HG03378 (cell line): ENCODE results near the gene ANKFN1.

ENCODE experiments used
- ATAC-seq: cut with Tn5 transposase; IDR thresholded peaks from one replicate; pipeline ENCODE4 v1.9.1; 2021; ENCODE audit warnings: mild to moderate bottlenecking, moderate library complexity; ENCODE audit not compliant: unreplicated experiment

ANKFN1 gene

DNA sequence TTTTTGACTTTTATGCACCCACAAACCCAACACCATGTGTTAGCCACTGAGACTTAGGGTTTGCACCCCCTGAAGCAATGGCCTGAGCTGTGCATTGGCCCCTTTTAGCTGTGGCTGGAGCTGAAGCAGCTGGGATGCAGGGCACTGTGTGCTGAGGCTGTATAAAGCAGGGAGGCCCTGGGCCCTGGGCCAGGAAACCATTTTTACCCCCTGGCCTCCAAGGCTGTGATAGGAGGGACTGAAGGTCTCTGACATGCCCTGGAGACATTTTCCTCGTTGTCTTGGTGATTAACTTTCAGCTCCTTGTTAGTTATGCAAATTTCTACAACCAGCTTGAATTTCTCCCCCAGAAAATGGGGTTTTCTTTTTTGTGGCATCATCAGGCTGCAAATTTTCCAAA lies 6.7 kb upstream of the ANKFN1 start:
- no peak for ATAC-seq

DNA sequence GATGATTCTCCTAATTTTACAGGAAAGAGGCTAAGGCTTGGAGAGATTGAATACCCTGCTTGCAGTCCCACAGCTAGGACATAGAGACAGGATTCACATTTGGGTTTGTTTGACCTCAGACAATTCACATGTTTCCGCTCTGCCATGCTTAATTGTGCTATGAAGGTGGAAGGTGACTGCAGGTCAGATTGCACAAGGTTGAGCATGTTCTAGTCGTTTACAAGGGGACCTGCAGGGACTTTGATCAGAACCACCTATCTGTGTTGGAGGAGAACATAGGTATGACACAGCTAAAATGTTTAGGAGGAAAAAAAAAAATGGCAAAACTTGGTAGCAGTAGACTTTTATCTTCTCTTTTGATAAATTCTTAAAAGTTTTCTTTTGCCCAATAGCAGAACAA lies 4.9 kb upstream of the ANKFN1 start:
- ATAC-seq, result no peak

DNA sequence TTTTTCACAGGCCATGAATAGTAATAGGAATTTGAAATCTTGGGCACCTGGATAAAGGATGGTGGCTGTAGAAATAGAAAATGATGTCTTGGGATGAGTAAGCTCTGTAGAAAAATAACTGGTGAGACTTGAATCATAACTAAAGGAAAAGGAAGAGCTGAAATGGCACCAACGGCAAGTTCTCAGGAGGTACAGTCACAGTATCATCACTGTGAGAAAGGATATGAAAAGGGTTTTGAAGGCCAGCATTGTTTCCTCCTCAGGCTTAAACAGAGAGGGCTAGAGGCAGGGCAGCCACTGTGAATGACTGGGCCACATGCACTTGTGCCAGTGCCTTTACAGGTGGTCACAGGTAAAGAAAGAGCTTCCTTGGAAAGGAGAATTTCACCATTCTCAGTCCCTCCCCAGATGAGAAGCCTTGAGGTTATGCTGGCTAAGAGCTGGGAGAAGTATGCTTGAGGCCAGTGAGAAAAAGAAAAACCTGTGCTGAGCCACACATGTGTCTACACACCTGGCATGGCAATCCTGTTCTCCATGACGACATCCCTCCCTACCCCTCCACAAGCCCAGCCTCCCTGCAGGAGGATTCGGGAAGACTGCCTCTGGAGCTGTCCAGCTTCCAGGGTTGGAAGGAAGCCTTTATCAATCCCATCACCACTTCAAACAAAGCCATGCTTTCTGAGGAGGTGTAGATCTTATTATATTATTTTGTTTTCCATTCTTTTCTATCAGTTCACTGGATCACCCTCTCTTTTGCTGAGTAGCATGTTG lies 3.8 kb upstream of the ANKFN1 start:
- no peak for ATAC-seq

DNA sequence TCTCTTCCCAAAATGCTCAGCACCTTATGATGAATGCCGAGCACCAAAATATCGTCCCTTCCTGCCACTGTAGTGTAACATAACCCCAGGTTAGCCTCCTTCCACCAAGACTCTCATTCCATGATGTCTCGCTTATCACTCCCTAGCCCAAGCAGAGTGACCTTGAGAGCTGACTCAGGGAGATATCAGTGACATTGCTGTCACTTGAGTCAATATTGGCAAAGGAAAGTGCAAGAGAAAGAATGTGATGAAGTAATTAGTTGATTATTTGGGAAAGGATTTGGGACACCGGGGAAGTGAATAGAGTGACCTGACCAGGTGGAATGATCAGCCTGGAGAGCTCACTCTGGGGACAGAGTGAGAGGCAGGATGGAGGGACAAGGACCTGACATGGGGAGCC lies 2.6 kb upstream of the ANKFN1 start:
- ATAC-seq, result no peak

DNA sequence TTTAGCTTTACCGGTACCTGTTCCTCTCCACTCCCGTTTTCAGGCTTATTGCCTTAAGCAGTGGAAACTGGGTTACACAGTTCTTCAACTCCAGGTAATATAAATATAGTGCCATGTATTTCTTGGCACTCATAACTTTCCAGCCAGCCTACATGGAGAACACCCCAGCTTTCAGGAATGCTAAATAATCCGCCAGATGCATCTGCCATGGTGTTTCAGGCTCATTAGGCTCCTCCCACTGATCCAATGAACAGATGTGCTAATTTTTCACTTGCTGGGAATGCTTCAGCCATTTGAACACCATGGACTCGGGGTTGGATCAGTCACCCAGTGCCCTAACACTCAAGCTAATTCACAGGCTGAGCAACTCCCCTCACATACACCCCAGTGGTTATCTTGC lies 4.6 kb downstream of the ANKFN1 start:
- no peak for ATAC-seq

DNA sequence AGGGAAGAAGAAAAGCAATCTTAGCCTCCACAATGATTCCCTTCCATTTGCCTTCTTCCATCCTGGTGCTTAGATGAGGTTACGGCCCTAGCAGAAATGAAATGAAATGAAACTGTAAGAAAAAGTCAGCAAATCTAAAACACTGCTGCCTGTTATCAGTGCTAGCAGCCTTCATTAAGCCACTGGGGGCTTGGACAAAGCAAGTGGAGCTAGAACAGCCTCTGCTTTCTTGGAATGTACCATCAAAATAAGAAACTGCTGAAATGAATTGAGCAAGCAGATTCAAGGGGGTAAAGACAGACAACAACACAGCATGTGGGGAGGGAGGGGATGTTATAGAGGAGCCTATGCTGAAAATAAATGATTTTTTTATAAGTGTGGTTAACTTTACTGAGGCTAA lies 5.1 kb downstream of the ANKFN1 start:
- ATAC-seq, result no peak

DNA sequence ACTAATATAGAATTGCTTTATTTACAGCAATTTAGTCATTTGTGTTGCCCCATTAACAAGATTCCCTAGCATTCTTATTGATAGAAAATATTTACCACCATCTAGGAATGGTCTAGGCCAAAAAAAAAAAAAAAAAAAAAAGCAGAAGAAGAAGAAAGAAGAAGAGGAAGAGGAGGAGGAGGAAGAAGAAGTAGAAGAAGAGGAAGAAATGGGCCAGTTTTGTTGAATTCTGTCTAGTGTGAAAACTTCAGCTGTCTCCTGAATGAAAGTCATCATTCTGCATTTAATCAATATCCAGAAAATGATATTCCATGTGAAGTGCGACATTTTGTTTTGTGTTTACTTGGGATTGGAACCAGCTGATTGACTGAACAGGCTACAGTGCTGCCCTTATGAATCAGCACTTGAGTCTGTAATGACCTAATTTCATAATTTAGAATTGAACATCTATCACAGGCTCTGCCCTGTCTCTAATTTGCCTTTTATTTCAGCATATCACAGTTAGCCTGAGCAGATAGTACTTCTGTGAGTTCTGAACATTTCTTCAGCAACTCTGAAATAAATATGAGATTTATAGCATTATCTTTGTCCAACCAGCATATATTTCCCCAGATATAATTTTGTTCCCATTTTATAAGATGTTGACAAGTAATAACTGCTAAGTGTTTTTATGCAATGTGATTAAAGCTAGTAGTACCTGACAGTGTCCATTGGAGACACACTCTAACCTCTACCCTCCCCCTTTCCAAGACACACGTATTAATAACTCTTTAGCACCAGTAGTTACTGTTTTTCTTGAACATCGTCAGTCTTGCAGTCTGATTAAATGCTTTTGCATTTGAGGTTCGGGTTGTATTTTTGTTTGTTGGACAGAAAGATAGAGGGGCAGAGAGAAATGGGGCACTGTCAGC lies 5.9 kb downstream of the ANKFN1 start:
- ATAC-seq, result no peak

DNA sequence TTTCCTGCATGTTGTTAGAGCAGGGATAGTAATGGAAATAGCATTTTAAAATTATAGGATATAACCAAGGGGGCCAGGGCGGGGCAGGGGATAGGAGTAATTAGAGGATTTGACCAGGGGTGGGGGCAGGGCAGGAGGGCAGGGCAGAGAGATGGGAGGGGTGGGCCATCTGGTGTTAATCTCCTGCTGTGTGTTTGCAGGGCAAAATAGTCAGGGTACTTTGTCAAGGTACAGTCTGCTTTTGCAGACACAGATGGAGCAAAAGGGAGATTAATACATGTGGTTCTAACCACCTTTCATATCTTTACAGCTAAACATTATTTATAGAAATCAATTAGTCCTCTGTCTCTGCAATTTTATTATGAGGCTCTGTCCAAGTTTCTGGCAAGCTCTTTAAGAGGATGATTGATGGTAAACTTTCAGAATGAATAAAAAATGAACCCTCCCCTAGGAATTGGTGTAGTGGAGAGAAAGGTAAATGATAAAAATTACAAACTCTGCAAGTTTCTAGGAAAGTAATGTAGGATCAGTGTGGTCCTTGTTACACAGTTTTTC lies 6.6 kb downstream of the ANKFN1 start:
- ATAC-seq, result no peak

DNA sequence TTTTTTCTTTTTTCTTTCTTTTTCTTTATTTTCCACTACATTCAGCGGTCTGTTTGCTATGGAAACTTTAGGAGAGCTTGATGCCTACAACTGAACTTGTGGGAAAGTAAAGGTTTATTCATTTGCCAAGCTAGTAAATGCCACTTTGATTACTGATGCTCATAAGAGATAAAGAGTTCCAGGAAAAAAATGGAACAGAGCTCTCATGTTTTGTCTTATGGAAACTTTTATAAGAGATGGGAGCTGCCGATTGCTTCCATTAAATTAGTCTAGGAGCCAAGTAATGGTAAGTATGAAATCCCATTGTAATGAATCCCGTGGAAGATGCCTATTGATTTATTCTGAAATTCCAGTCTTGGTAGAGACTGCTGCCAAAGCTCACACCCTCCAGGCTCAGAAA lies 7.1 kb downstream of the ANKFN1 start:
- no peak for ATAC-seq

DNA sequence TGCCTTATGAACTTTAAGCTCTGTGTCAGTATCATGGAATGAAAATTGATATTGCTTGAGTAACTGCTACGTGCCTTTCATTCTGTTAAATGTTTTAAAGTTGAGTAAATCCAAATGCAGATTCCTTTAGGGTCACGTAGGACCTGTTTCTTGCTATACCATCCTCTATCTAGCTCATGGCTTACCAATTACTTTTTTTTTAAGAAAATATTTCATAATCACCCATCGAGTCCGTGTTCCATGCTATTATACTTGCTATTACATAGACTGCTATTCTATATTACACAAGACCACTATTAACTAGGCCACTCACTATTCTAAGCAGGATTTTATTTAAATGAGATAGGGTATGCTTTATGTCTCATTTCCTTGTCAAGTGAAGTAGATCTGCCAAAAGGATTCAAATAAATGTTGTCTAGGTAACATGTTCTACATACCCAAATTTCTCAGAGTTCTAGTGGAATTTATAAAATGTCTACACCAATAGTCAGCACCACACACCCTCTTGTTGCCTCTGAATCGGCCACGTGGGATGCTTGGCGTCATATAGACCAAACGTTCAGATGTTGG lies 11.9 kb downstream of the ANKFN1 start:
- ATAC-seq, result no peak

DNA sequence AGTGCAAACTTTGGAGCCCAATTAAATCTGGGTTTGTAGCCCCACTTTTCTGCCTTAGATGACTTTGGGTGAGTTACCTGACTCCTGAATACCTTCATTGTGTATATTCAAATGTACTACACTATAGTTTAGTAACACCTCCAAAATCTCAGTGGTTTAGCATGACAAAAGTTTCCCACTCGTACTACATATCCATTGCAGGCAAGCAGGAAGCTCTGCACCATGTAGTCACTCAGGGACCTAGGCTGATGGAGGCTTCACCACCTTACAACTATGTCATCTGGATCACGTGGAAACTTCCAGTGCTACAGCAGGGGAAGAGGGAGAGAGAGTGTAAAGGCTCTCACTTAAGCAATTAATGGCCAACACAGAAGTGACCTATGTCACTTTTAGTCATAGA lies 14.2 kb downstream of the ANKFN1 start:
- no peak for ATAC-seq

DNA sequence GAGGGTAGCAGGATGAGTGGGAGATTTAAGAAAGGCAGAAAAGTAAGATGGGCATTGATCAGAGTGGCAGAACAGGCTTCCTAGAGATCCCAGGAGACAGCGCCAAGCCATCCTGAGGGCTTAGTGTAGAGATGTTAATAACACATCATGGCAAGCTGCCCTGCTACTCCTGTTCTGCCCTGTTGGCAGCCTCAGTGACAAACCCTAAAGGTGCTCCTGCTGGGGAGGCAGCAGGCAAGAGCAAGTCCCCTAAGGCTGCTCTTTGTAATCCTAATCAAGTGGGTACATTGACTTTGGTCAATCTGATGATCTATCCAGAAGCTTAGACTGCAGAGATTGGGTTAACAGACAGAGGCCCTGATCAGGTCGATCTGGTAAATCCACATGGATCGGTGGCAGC lies 16.3 kb downstream of the ANKFN1 start:
- no peak for ATAC-seq

DNA sequence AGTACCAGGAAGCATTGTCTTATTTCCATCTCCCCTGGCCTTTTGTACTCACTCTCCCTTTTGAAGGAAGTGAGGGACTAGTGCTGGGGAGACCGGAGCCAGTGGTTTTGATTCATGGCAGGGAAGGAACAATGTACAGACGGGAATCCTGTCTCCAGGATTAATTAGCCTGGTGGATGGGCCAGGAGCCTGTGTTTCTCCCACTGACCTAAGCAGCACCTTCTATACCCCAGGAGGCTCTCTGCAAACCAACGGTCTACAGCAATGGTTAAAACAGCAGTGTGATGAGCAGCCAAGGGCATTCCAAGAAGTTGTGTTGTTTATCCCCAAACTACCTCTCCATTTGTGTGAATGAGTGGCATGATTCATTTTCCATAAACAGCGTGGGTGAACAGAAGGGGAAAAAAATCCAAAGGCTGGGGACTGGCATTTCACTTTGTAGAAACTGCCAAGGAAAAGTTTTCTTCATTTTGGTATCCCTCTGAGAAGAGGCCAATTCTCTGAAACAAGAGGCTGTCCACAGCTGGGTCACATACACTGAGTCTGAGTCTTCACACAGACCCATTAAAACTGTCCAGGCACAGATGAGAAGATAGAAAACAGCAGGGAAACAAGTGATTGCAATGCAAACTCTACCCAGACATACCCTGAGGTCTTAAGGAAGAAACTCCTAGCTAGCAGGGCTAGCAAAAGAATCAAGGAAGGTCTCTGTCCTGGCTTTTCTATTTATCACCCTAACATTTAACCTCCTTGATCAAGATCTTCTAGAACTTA lies 18.1 kb downstream of the ANKFN1 start:
- no peak for ATAC-seq

DNA sequence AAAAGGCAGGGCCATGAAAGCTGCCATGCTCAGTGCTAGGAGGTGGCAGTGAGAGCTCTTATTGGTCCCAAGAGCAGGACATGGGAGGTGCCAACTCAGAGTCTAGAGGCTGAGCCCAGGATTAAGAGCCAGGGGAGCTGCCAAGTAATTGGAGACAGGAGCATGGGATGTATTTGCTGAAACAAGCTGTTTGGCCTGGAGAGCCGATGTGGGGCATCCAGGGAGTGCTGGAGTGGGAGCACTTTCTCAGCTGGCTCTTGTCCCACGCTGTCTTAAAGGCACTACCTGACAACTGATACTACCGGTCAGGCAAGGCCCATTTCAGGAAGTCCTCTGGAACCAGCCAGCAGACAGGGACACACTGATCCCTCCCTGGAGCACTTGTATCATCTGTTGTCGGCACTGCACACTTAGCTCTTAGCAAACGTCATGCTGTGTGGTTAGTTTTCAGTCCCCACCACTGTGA lies 19.3 kb downstream of the ANKFN1 start:
- ATAC-seq, result no peak

DNA sequence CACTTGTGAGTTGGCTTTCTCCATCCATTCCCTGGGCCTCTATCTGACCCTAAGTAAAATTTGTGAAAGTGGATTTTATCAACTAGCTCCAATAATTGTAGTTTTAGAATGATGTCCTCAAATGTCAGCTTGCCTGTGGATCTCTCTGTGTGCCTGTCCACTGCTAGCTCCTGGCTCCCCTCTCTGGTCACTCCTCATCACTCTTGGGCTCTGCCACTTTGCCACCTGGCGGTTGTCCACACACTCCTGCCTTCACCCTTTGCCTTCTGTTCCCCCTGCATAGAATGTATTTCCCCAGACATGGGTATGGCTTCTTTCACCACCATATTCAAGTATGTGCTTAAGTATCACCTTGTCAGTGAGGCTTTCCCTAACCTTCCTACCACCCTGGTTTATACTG lies 19.8 kb downstream of the ANKFN1 start:
- no peak for ATAC-seq

DNA sequence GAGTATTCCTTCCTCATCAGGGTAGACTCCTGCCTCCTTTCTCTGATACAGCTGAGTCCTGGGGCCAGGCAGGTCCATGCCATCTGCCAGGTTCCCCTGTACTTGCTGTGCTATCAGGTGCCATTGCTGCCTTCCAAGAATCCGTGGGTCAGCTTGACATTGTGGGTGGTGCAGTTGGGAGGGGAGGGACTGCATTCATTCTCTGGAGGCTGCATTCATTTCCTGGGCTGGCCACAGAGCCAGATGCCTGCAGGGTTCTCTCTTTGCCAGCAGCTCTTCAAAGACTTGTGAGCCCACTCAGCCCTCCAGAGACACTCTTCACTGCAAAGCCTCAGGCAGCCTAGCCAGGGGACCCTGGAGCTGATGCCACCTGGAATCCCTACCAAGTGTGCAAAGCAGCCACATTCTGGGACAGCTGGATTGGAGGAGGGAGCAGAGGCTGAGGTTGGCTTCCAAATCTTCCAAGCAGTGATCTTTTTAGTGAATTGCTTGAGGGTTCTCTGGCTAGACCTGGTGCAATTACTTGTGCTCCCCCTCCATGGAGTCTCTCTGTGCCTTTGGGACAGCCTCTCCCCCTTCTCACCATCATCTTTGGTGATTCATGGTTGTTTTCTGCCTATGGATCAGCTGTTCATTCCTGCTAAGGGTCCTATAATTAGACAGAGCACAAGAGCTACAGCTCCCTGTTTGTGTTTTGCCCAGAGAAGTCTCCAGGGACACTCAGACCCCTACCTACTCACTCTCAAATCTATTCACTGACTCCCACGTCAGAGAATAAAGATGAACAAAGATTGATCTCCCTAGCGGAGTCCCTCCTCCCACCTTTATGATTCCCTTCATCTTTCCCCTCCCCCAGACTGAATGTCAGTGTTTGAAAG lies 20.9 kb downstream of the ANKFN1 start:
- ATAC-seq, result no peak

DNA sequence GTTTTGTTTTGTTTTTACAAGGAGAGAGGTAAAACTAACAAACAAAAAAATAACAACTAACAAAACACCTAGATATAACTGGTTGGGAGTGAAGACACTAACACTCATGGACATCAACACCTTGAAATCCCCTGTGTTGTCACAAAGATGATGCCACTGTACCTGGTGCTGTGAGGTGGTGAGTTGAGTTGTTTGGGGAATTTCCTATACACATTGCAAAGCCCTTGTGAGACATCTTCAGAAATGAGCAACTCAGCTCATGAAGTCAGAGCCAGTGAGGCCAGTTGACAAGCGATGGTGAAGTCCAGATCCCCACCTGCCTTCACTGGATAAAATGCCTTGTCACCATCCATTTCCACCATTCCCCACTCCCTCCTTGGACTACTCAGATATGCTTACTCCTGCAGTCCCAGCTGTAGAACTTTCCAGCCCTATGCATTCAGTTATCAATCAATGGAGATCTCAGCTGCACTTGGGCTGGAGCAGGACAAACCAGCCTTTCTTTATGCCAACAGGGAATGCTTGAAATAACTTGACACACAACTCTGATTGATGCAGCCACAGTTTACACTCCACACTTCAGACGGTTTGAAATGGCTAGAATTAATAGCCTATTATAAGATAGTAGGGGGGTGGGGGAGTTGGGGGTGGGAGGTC lies 22.2 kb downstream of the ANKFN1 start:
- no peak for ATAC-seq

DNA sequence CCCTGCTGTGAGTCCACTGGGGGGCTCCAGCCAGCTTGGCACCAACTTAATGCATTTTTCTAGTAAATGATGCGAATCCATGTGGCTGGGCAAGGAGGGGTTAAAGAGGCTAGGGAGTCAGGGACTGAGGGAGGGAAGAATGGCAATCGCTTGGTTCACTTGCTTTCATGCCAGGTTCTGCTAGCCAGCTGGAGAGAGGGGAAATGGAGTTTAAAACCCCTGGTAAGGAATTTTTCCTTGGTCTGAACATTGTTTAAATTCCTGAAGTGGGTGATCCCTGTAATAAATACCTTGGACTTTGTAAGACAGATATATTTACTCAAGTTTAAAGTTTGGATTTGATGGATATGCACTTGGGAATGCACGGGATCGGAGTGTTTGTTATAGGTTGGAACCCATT lies 22.8 kb downstream of the ANKFN1 start:
- ATAC-seq, result no peak

DNA sequence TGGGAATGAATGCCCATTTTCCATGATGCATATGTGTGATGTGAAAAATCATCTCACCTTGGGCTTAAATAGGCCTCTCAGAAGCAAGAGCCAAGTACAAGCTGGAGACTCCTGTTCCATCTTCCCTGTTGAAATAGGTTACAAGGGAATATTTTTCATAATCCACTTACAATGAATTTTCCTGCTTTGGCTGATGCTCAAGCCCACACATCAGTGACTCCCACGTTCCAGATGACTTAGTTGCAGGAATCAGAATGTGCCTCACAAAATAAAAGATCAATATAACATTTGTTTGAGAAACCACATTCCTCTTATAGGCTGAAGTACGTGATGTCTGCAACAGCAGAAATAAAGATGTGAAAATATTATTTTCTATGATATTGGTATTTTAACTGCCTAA lies 24.1 kb downstream of the ANKFN1 start:
- ATAC-seq, result no peak
